Activated CD4-positive, alpha-beta memory T cell treated with anti-CD3 and anti-CD28 coated beads, Interleukin-2, amount 10 ng/mL, durations not matched to agents 7 days and 5 days (primary cell): ENCODE results near the gene GSDME. TPM values are rescaled to one million over a fixed set of nuclear protein-coding genes. Genes with fewer than 3 reads are reported as not detected.

ENCODE experiments used
- CTCF ChIA-PET: fragments of 350-600 bp; sonication (Branson Sonifier 250); formaldehyde crosslinking; loops from one replicate; lab custom pipeline; 2021; ENCODE audit warnings: antibody characterized with exemption, inconsistent platforms; lab: Charles Lee
- POLR2A ChIA-PET: fragments of 350-600 bp; sonication (Branson Sonifier 250); formaldehyde crosslinking; loops from one replicate; lab custom pipeline; 2021; ENCODE audit warnings: antibody characterized with exemption; lab: Charles Lee
- DNase-seq: peaks from one replicate; pipeline ENCODE4 v3.0.0-alpha.2; 2020
- H3K27ac Mint-ChIP-seq: one replicate; pipeline ENCODE4 v1.8.0; 2021; ENCODE audit warnings: mild to moderate bottlenecking, mixed read lengths
- H3K27me3 Mint-ChIP-seq: one replicate; pipeline ENCODE4 v1.8.0; 2021; ENCODE audit warnings: mixed read lengths
- H3K36me3 Mint-ChIP-seq: one replicate; pipeline ENCODE4 v1.8.0; 2021; ENCODE audit warnings: low read depth, mixed read lengths
- H3K4me1 Mint-ChIP-seq: one replicate; pipeline ENCODE4 v1.8.0; 2021; ENCODE audit warnings: mixed read lengths
- H3K4me3 Mint-ChIP-seq: one replicate; pipeline ENCODE4 v1.8.0; 2021; ENCODE audit warnings: mild to moderate bottlenecking, mixed read lengths
- H3K9me3 Mint-ChIP-seq: one replicate; pipeline ENCODE4 v1.8.0; 2021; ENCODE audit warnings: mixed read lengths
- total RNA-seq, 2 experiments: library from RNA; stranded (reverse); gene quantifications; one replicate each; pipeline ENCODE4 v1.2.3, GENCODE V29; 2021

GSDME gene
- total RNA-seq, 2 experiments from 2014 or later = 1.7 to 1.8 TPM

- H3K36me3 Mint-ChIP-seq = no peaks in the 10 kb centered on the region
- H3K4me1 Mint-ChIP-seq = peaks cover 15% of the 10 kb centered on the region
- H3K27me3 Mint-ChIP-seq = peaks cover 36% of the 10 kb centered on the region
- H3K9me3 Mint-ChIP-seq = peaks cover 4% of the 10 kb centered on the region
- no peak overlapping the region for H3K4me3 Mint-ChIP-seq
- POLR2A ChIA-PET = no interaction called here
- no peak for DNase-seq
- CTCF ChIA-PET = no interaction called here
- H3K27ac Mint-ChIP-seq = no peak overlapping the region
Measured at GRCh38 chr7:24732646-24733413, 24.4 kb downstream of the GSDME start.

- POLR2A ChIA-PET = no interaction called here
- H3K27ac Mint-ChIP-seq = no peak overlapping the region
- H3K36me3 Mint-ChIP-seq = no peaks in the 10 kb centered on the region
- H3K4me3 Mint-ChIP-seq = no peak overlapping the region
- DNase-seq = no peak
- peaks cover 35% of the 10 kb centered on the region for H3K27me3 Mint-ChIP-seq
- H3K4me1 Mint-ChIP-seq = peaks cover 24% of the 10 kb centered on the region
- CTCF ChIA-PET = interaction anchor here (0.5 to 0.7 kb wide), 2 partner anchors 363 to 388 kb away, joined by 3 read pairs; no protein-coding TSS in a partner anchor
- H3K9me3 Mint-ChIP-seq = peaks cover 2% of the 10 kb centered on the region
Measured at GRCh38 chr7:24731313-24731712, 26.0 kb downstream of the GSDME start.

GRCh38 chr7:24730018-24730369 is 27.3 kb downstream of the GSDME start:
- Mint-ChIP-seq H3K36me3 (no peaks in the 10 kb centered on the region), H3K27me3 (peaks cover 30% of the 10 kb centered on the region), H3K9me3 (no peaks in the 10 kb centered on the region), H3K4me1 (peaks cover 24% of the 10 kb centered on the region), H3K4me3 (no peak overlapping the region), H3K27ac (no peak overlapping the region)
- ChIA-PET POLR2A (no interaction called here), CTCF (interaction anchor here (1.0 kb wide), 1 partner anchor 83 kb away, joined by 3 read pairs; no protein-coding TSS in a partner anchor)
- no peak for DNase-seq

GRCh38 chr7:24729365-24730017 is 27.8 kb downstream of the GSDME start:
- H3K27ac Mint-ChIP-seq = no peak overlapping the region
- ChIA-PET POLR2A (no interaction called here), CTCF (interaction anchor here (1.0 kb wide), 1 partner anchor 83 kb away, joined by 3 read pairs; no protein-coding TSS in a partner anchor)
- no peak overlapping the region for H3K4me3 Mint-ChIP-seq
- peaks cover 24% of the 10 kb centered on the region for H3K4me1 Mint-ChIP-seq
- no peaks in the 10 kb centered on the region for H3K9me3 Mint-ChIP-seq
- DNase-seq = no peak
- no peaks in the 10 kb centered on the region for H3K36me3 Mint-ChIP-seq
- H3K27me3 Mint-ChIP-seq = peaks cover 29% of the 10 kb centered on the region

- peaks cover 25% of the 10 kb centered on the region for H3K27me3 Mint-ChIP-seq
- H3K36me3 Mint-ChIP-seq = no peaks in the 10 kb centered on the region
- H3K27ac Mint-ChIP-seq = no peak overlapping the region
- CTCF ChIA-PET = no interaction called here
- POLR2A ChIA-PET = no interaction called here
- no peaks in the 10 kb centered on the region for H3K9me3 Mint-ChIP-seq
- H3K4me3 Mint-ChIP-seq = no peak overlapping the region
- DNase-seq = no peak
- H3K4me1 Mint-ChIP-seq = peaks cover 24% of the 10 kb centered on the region
Measured at GRCh38 chr7:24728503-24729364, 28.5 kb downstream of the GSDME start.

GRCh38 chr7:24728121-24728500 is 29.2 kb downstream of the GSDME start:
- ChIA-PET POLR2A (no interaction called here), CTCF (no interaction called here)
- H3K27ac Mint-ChIP-seq = no peak overlapping the region
- no peak overlapping the region for H3K4me3 Mint-ChIP-seq
- peaks cover 25% of the 10 kb centered on the region for H3K27me3 Mint-ChIP-seq
- DNase-seq = no peak
- no peaks in the 10 kb centered on the region for H3K9me3 Mint-ChIP-seq
- peaks cover 24% of the 10 kb centered on the region for H3K4me1 Mint-ChIP-seq
- no peaks in the 10 kb centered on the region for H3K36me3 Mint-ChIP-seq

GRCh38 chr7:24727154-24728120 is 29.8 kb downstream of the GSDME start:
- CTCF ChIA-PET = no interaction called here
- H3K9me3 Mint-ChIP-seq = no peaks in the 10 kb centered on the region
- no peak overlapping the region for H3K27ac Mint-ChIP-seq
- peaks cover 23% of the 10 kb centered on the region for H3K4me1 Mint-ChIP-seq
- H3K4me3 Mint-ChIP-seq = no peak overlapping the region
- no peaks in the 10 kb centered on the region for H3K36me3 Mint-ChIP-seq
- POLR2A ChIA-PET = no interaction called here
- peak; percentile 14 for DNase-seq
- peaks cover 25% of the 10 kb centered on the region for H3K27me3 Mint-ChIP-seq

- CTCF ChIA-PET = no interaction called here
- H3K9me3 Mint-ChIP-seq = no peaks in the 10 kb centered on the region
- POLR2A ChIA-PET = no interaction called here
Measured at GRCh38 chr7:24725554-24726241, 31.6 kb downstream of the GSDME start.

GRCh38 chr7:24724451-24725190 is 32.6 kb downstream of the GSDME start:
- peaks cover 21% of the 10 kb centered on the region for H3K4me1 Mint-ChIP-seq
- no peak overlapping the region for H3K4me3 Mint-ChIP-seq
- ChIA-PET CTCF (no interaction called here), POLR2A (no interaction called here)
- H3K27me3 Mint-ChIP-seq = peaks cover 28% of the 10 kb centered on the region
- H3K9me3 Mint-ChIP-seq = no peaks in the 10 kb centered on the region
- no peaks in the 10 kb centered on the region for H3K36me3 Mint-ChIP-seq
- no peak overlapping the region for H3K27ac Mint-ChIP-seq
- no peak for DNase-seq

More at GRCh38 chr7:24725554-24726241, 31.6 kb downstream of the GSDME start:
- H3K4me3 Mint-ChIP-seq = no peak overlapping the region
- H3K36me3 Mint-ChIP-seq = no peaks in the 10 kb centered on the region
- H3K27ac Mint-ChIP-seq = no peak overlapping the region
- H3K4me1 Mint-ChIP-seq = peaks cover 23% of the 10 kb centered on the region
- no peak for DNase-seq
- peaks cover 31% of the 10 kb centered on the region for H3K27me3 Mint-ChIP-seq

- Mint-ChIP-seq H3K36me3 (no peaks in the 10 kb centered on the region), H3K9me3 (no peaks in the 10 kb centered on the region), H3K4me1 (peaks cover 11% of the 10 kb centered on the region), H3K27ac (no peak overlapping the region), H3K4me3 (no peak overlapping the region), H3K27me3 (peaks cover 19% of the 10 kb centered on the region)
- no peak for DNase-seq
- ChIA-PET CTCF (no interaction called here), POLR2A (no interaction called here)
Measured at GRCh38 chr7:24723178-24723530, 34.1 kb downstream of the GSDME start.

GRCh38 chr7:24722386-24723177 is 34.7 kb downstream of the GSDME start:
- no peak overlapping the region for H3K4me3 Mint-ChIP-seq
- ChIA-PET CTCF (no interaction called here), POLR2A (no interaction called here)
- peaks cover 17% of the 10 kb centered on the region for H3K27me3 Mint-ChIP-seq
- peak; percentile 2 for DNase-seq
- H3K4me1 Mint-ChIP-seq = peaks cover 8% of the 10 kb centered on the region
- H3K27ac Mint-ChIP-seq = no peak overlapping the region
- H3K36me3 Mint-ChIP-seq = no peaks in the 10 kb centered on the region
- H3K9me3 Mint-ChIP-seq = no peaks in the 10 kb centered on the region
